ENCODE measurements around the gene NLK. TPM values are rescaled to one million over a fixed set of nuclear protein-coding genes. Genes with fewer than 3 reads are reported as not detected.

NLK gene
- total RNA-seq, 1 experiment from 2014 or later: 28.0 TPM

DNA sequence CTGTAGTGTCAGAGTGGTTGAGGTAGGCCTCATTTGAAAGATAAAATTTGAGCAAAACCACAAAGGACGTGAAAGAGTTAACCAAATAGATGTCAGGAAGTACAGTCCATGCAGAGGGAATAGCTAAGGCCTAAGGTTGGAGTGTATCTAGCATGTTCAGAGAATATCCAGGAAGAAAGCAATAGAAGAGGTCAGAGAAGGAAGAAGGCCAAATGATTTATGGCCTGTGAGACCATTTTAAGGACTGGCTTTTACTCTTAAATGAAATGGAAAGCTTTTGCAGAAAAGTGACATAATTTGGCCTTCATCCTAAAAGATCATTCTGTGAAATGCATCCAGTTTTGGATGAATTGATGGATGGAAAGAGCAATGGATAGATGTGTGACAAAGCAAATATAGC lies 116.5 kb downstream of the NLK start:
- Histone ChIP-seq H3K9me3 (ENCODE audit: control insufficient read depth, insufficient read depth, low read depth, low read length) (no peaks in the 10 kb centered on the region), H3K4me1 (ENCODE audit: control insufficient read depth, insufficient read depth, low read length) (no peaks in the 10 kb centered on the region), H3K4me3 (ENCODE audit: low read depth in 2 of 2, low read length in 2 of 2) (no peak overlapping the region), H3K36me3 (ENCODE audit: control insufficient read depth, insufficient read depth, low read length) (no peaks in the 10 kb centered on the region), H3K27ac (ENCODE audit: low read length) (no peak overlapping the region), H3K27me3 (ENCODE audit: control insufficient read depth, insufficient read depth, low read length) (no peaks in the 10 kb centered on the region)
- intact Hi-C loops (cut with micrococcal nuclease; ENCODE audit: unreplicated experiment): no loop called here
- ChIA-PET CTCF (no interaction called here), POLR2A (no interaction called here)
- no peak for ATAC-seq
- no peak for TF ChIP-seq SIN3A (IDR thresholded peaks at IDR 0.05; ENCODE audit: borderline replicate concordance, insufficient read depth, low read depth, low read length)
- no peak for TF ChIP-seq CTCF (IDR thresholded peaks at IDR 0.05)
- TF ChIP-seq TCF7L2 (IDR thresholded peaks at IDR 0.05; ENCODE audit: low read depth, low read length): no peak
- TF ChIP-seq POLR2AphosphoS5 (IDR thresholded peaks at IDR 0.05; ENCODE audit: low read depth, low read length): no peak
- TF ChIP-seq REST (IDR thresholded peaks at IDR 0.05; ENCODE audit: insufficient read depth in 1 of 2, low read depth in 2 of 2, low read length in 1 of 2): no peak
- DNase-seq (ENCODE audit: low read depth, low spot score): no peak
- no TSS peak for BruUV-seq (replicated peaks)
- in situ Hi-C loops (cut with HindIII; ENCODE audit: low pct_unique_long_range_greater_than_20kb, low sequenced_read_pairs): no loop called here

GRCh38 chr17:28159924-28160323 lies 117.4 kb downstream of the NLK start:
- no peak for DNase-seq (ENCODE audit: low read depth, low spot score)
- intact Hi-C loops (cut with micrococcal nuclease; ENCODE audit: unreplicated experiment) (no loop called here), in situ Hi-C loops (cut with HindIII; ENCODE audit: low pct_unique_long_range_greater_than_20kb, low sequenced_read_pairs) (no loop called here)
- TF ChIP-seq POLR2AphosphoS5 (IDR thresholded peaks at IDR 0.05; ENCODE audit: low read depth, low read length): no peak
- no peak for TF ChIP-seq REST (IDR thresholded peaks at IDR 0.05; ENCODE audit: insufficient read depth in 1 of 2, low read depth in 2 of 2, low read length in 1 of 2)
- no peak for TF ChIP-seq SIN3A (IDR thresholded peaks at IDR 0.05; ENCODE audit: borderline replicate concordance, insufficient read depth, low read depth, low read length)
- no peak for TF ChIP-seq TCF7L2 (IDR thresholded peaks at IDR 0.05; ENCODE audit: low read depth, low read length)
- no peak for TF ChIP-seq CTCF (IDR thresholded peaks at IDR 0.05)
- Histone ChIP-seq H3K4me3 (ENCODE audit: low read depth in 2 of 2, low read length in 2 of 2) (no peak overlapping the region), H3K4me1 (ENCODE audit: control insufficient read depth, insufficient read depth, low read length) (no peaks in the 10 kb centered on the region), H3K36me3 (ENCODE audit: control insufficient read depth, insufficient read depth, low read length) (no peaks in the 10 kb centered on the region), H3K27me3 (ENCODE audit: control insufficient read depth, insufficient read depth, low read length) (no peaks in the 10 kb centered on the region), H3K9me3 (ENCODE audit: control insufficient read depth, insufficient read depth, low read depth, low read length) (no peaks in the 10 kb centered on the region), H3K27ac (ENCODE audit: low read length) (no peak overlapping the region)
- CTCF ChIA-PET: no interaction called here
- BruUV-seq (replicated peaks): no TSS peak
- ATAC-seq: no peak
- POLR2A ChIA-PET: no interaction called here
